ENCODE data around the gene TTLL8.

TTLL8 gene

DNA sequence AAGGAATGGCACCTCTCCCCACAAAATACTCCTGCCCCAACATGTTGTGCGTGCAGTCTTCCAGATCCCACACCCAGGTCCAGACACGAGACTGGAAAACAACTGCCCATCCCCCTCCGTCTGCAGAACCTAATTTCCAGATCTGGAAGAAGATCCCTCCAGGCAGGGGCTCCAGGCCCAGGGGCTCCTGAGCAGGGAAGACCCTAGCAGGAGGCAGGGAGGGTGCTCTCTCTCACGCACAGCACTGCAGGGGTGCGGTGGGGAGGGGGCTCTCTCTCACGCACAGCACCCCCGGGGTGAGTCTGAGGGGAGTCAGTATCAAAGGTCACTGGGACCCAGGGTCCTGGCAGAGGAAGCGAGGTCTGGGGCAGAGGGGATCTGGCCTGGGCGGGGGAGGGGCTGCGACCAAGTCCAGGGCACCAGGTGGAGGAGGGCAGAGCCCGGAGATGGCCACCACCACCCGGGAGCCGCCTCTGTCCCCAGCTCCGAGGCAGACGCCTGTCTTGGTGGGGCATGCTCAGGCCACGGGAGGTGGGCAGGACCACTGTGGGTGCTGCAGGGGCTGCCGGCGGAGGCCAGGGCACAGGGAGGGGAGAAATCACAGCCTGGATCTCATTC, 25.5 kb upstream of the TTLL8 start:
- no peak for DNase-seq (ENCODE audit: low read depth in 1 of 2, low spot score in 1 of 2)

GRCh38 chr22:50082961-50083461, 24.9 kb upstream of the TTLL8 start:
- DNase-seq (ENCODE audit: low read depth in 1 of 2, low spot score in 1 of 2): no peak

GRCh38 chr22:50082197-50082715, 24.2 kb upstream of the TTLL8 start:
- DNase-seq (ENCODE audit: low read depth in 1 of 2, low spot score in 1 of 2): no peak

- no peak for DNase-seq (ENCODE audit: low read depth in 1 of 2, low spot score in 1 of 2)
Measured at GRCh38 chr22:50081426-50082196, 23.5 kb upstream of the TTLL8 start.

GRCh38 chr22:50080077-50080465, 22.0 kb upstream of the TTLL8 start:
- no peak for DNase-seq (ENCODE audit: low read depth in 1 of 2, low spot score in 1 of 2)

DNA sequence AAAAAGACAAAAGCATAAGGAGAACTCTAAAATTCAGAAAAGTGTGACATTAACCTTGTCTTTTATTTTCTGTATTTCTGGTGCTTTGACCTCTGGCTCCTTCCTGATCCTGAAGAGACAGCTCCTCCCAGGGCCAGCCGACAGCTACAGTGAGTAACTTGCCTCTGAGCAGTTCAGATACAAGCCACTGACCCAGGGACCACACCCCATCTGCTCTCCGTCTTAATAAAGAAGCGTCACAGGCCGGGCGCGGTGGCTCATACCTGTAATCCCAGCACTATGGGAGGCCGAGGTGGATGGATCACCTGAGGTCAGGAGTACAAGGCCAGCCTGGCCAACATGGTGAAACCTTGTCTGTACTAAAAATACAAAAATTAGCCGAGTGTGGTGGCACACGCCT, 20.7 kb upstream of the TTLL8 start:
- DNase-seq (ENCODE audit: low read depth in 1 of 2, low spot score in 1 of 2): no peak

GRCh38 chr22:50078246-50078645, 20.1 kb upstream of the TTLL8 start:
- DNase-seq (ENCODE audit: low read depth in 1 of 2, low spot score in 1 of 2): no peak

GRCh38 chr22:50076646-50077535, 18.8 kb upstream of the TTLL8 start:
- no peak for DNase-seq (ENCODE audit: low read depth in 1 of 2, low spot score in 1 of 2)

DNA sequence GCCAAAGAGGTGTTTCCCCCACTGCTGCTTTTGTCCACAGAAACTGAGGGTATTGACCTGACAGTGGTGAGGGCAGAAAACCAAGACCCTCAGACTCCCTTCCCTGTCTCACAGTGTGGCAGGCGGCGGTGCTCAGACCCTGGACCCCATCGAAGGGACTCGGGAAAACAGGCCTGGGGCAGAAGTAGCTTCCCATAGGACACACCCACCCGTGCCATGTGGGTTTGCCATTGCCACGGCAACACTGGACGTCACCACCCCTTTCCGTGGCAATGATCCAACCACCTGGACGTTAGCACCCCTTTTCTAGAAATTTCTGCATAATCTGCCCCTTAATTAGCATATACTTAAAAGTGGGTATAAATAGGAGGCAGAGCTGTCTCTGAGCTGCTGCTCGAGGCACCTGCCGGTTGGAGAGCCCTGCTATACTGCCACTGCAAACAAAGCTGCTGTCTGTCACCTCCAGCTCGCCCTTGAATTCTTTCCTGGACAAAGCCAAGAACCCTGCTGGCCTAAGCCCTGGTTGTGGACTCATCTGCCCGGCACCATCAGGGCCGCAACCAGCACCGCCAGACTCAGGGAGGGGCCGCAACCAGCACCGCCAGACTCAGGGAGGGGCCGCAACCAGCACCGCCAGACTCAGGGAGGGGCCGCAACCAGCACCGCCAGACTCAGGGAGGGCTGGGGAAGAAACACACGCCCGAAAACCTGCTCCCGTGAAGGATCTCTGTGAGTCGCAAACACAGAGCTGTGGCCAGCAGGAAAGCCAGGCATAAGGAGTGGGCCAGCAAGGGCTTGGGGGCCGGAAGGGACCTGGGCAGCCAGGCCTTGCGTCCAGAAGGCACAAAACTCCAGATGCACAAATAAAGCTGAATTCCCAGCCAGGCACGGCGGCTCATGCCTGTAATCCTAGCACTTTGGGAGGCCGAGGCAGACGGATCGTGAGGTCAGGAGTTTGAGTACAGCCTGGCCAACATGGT, 16.7 kb upstream of the TTLL8 start:
- DNase-seq (ENCODE audit: low read depth in 1 of 2, low spot score in 1 of 2): no peak

DNA sequence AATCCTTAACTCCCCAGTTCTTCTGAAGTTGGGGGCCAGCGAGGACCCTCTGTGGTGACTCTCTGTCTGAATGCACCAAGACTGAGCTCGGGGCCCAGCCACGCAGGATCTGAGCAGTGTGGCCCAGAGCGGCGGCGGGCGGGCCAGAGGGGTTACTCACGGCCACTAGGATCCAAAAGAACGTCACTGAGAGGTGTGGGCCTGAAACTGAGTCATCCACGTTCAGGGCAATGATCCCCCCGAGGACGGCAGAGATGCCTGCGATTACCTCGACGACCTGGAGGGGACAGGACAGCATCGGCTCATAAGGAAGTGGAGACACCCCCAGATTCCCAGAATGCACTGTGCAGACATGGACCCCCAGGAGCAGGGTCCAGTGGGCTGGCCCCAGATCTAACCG, 16.0 kb upstream of the TTLL8 start:
- DNase-seq (ENCODE audit: low read depth in 1 of 2, low spot score in 1 of 2): no peak

GRCh38 chr22:50072714-50073538, 14.8 kb upstream of the TTLL8 start:
- DNase-seq (ENCODE audit: low read depth in 1 of 2, low spot score in 1 of 2): no peak

GRCh38 chr22:50072167-50072555, 14.1 kb upstream of the TTLL8 start:
- DNase-seq (ENCODE audit: low read depth in 1 of 2, low spot score in 1 of 2): no peak

- no peak for DNase-seq (ENCODE audit: low read depth in 1 of 2, low spot score in 1 of 2)
Measured at GRCh38 chr22:50071432-50072166, 13.5 kb upstream of the TTLL8 start.

DNA sequence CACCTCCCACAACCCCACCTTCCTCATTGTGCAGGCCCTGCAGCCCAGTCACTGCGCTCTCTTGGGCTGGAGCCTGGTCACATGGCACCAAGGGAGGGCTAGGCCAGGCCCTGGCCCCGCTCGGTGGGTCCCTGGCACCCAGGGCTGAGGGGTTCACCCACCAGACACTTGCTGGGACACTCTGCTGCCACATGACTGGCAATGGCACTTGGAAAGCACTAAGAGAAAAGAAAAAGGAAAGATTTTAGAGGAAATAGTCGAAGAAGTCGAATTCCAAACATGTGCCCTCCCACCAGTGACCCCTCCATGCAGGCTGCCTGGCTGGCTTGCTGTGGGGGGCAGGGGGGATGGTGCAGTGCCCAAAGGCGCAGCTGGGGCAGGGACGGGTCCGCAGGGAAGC, 12.3 kb upstream of the TTLL8 start:
- no peak for DNase-seq (ENCODE audit: low read depth in 1 of 2, low spot score in 1 of 2)

- no peak for DNase-seq (ENCODE audit: low read depth in 1 of 2, low spot score in 1 of 2)
Measured at GRCh38 chr22:50068096-50068495, 10.0 kb upstream of the TTLL8 start.

GRCh38 chr22:50067244-50067643, 9.1 kb upstream of the TTLL8 start:
- no peak for DNase-seq (ENCODE audit: low read depth in 1 of 2, low spot score in 1 of 2)

GRCh38 chr22:50064453-50064852, 6.4 kb upstream of the TTLL8 start:
- DNase-seq (ENCODE audit: low read depth in 1 of 2, low spot score in 1 of 2): no peak

DNA sequence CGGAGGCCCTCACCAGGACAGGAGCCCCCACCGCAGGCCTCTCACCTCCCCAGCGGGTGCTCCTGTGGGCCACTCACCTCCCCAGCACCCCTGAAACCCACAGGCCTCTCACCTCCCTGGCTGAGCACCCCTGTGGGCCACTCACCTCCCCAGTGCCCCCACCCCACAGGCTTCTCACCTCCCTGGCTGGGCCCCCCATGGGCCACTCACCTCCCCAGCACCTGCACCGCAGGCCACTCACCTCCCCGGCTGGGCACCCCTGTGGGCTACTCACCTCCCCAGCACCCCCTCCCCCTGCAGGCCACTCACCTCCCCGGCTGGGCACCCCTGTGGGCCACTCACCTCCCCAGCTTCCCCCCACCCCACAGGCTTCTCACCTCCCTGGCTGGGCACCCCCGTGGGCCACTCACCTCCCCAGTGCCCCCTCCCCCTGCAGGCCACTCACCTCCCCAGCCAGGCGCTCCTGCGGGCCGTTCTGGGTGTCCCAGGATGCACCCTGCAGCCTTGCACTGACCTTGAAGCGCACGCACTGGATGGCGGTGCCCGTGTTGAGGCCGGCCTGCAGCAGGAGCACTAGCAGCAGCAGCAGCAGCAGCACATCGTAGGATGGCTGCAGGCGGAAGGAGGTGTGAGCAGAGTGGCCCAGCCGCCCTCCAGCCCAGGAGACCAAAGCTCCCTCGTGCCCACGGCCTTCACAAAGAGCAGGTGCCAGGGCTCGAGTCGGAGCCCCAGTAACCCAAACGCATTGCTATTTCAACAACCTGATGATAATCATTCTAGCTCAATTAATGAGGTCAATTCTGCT, 5.7 kb upstream of the TTLL8 start:
- DNase-seq (ENCODE audit: low read depth in 1 of 2, low spot score in 1 of 2): no peak
